ENCODE measurements around the gene CRYAA. TPM values are rescaled to one million over a fixed set of nuclear protein-coding genes. Genes with fewer than 3 reads are reported as not detected.
"Not testable (repeated sequence)": the region's sequence is repeated elsewhere in the genome, so short reads cannot be mapped to it uniquely, and the experiment has no call there.

The CRYAA gene
- polyA plus RNA-seq (2011; rRNA removed) (not detected in 2 replicates), polyA plus RNA-seq (2017; fragmentation: RNase III; extraction: RNeasy Plus Mini Kit Qiagen cat#74134 plus additional on column Dnase treatment) (not detected in 3 replicates), polyA minus RNA-seq (2011; rRNA and poly(A)+ RNA removed) (not detected in 2 replicates)
- 0.05 TPM in 1 of 2 replicates, not detected in the other for polyA plus RNA-seq (2012; cell fraction: cytosol; rRNA removed)
- polyA plus RNA-seq (2012; cell fraction: nucleus; rRNA removed): not detected in 2 replicates

GRCh38 chr21:43168708-43169107, at the start of gene CRYAA:
TSS of gene CRYAA (plus strand) at chr21:43169008. CDS start at chr21:43169100, 92 bp downstream.
- H3K4me3 ChIP-seq; H3K4me1 ChIP-seq; FAIRE-seq; ATAC-seq; H3K27ac ChIP-seq; POLR2A ChIA-PET; H3K9me3 ChIP-seq; CTCF ChIA-PET; H3K4me2 ChIP-seq; DNase-seq (ENCODE audit: low read depth in 1 of 2, low spot score in 1 of 2): not testable (repeated sequence)
- no CpG with 5 or more reads among the region's 16 CpGs for WGBS (ENCODE audit: missing lambda C conversion rate)

- H3K4me1 ChIP-seq; H3K4me2 ChIP-seq; CTCF ChIA-PET; POLR2A ChIA-PET; FAIRE-seq; H3K27ac ChIP-seq; ATAC-seq; DNase-seq (ENCODE audit: low read depth in 1 of 2, low spot score in 1 of 2); H3K9me3 ChIP-seq; H3K4me3 ChIP-seq: not testable (repeated sequence)
- no CpG with 5 or more reads among the region's 7 CpGs for WGBS (ENCODE audit: missing lambda C conversion rate)
These were observed 38.7 kb upstream of the CRYAA start for GRCh38 chr21:43130094-43130493.

GRCh38 chr21:43134520-43134919, 34.3 kb upstream of the CRYAA start:
- POLR2A ChIA-PET; DNase-seq (ENCODE audit: low read depth in 1 of 2, low spot score in 1 of 2); H3K4me3 ChIP-seq; CTCF ChIA-PET; FAIRE-seq; H3K4me1 ChIP-seq; H3K9me3 ChIP-seq; H3K4me2 ChIP-seq; H3K27ac ChIP-seq; ATAC-seq: not testable (repeated sequence)
- WGBS (ENCODE audit: missing lambda C conversion rate): no CpG with 5 or more reads among the region's 10 CpGs

GRCh38 chr21:43138944-43139343, 29.9 kb upstream of the CRYAA start:
- FAIRE-seq; H3K4me2 ChIP-seq; H3K4me3 ChIP-seq; POLR2A ChIA-PET; H3K4me1 ChIP-seq; DNase-seq (ENCODE audit: low read depth in 1 of 2, low spot score in 1 of 2); H3K9me3 ChIP-seq; H3K27ac ChIP-seq; CTCF ChIA-PET: not testable (repeated sequence)
- peak; percentile 88 to 89 for ATAC-seq
- 0% methylated on average over 1 of the region's 8 CpGs for WGBS (ENCODE audit: missing lambda C conversion rate)

GRCh38 chr21:43141407-43141806, 27.4 kb upstream of the CRYAA start:
- POLR2A ChIA-PET; H3K4me1 ChIP-seq; H3K9me3 ChIP-seq; CTCF ChIA-PET; ATAC-seq; FAIRE-seq; H3K4me2 ChIP-seq; H3K27ac ChIP-seq; DNase-seq (ENCODE audit: low read depth in 1 of 2, low spot score in 1 of 2); H3K4me3 ChIP-seq: not testable (repeated sequence)
- WGBS (ENCODE audit: missing lambda C conversion rate): no CpG with 5 or more reads among the region's 17 CpGs

- H3K4me1 ChIP-seq; H3K27ac ChIP-seq; POLR2A ChIA-PET; H3K4me3 ChIP-seq; CTCF ChIA-PET; ATAC-seq; H3K4me2 ChIP-seq; DNase-seq (ENCODE audit: low read depth in 1 of 2, low spot score in 1 of 2); H3K9me3 ChIP-seq; FAIRE-seq: not testable (repeated sequence)
- no CpG with 5 or more reads among the region's 12 CpGs for WGBS (ENCODE audit: missing lambda C conversion rate)
These were observed 22.2 kb upstream of the CRYAA start for GRCh38 chr21:43146637-43147036.

- H3K9me3 ChIP-seq; H3K4me3 ChIP-seq; CTCF ChIA-PET; DNase-seq (ENCODE audit: low read depth in 1 of 2, low spot score in 1 of 2); POLR2A ChIA-PET; H3K4me2 ChIP-seq; FAIRE-seq; H3K4me1 ChIP-seq; H3K27ac ChIP-seq; ATAC-seq: not testable (repeated sequence)
- no CpG with 5 or more reads among the region's 7 CpGs for WGBS (ENCODE audit: missing lambda C conversion rate)
These were observed 20.8 kb upstream of the CRYAA start for GRCh38 chr21:43147999-43148398.

GRCh38 chr21:43149344-43149743, 19.5 kb upstream of the CRYAA start:
- DNase-seq (ENCODE audit: low read depth in 1 of 2, low spot score in 1 of 2); ATAC-seq; POLR2A ChIA-PET; FAIRE-seq; H3K27ac ChIP-seq; H3K4me2 ChIP-seq; H3K4me1 ChIP-seq; CTCF ChIA-PET; H3K4me3 ChIP-seq; H3K9me3 ChIP-seq: not testable (repeated sequence)
- no CpG with 5 or more reads among the region's 11 CpGs for WGBS (ENCODE audit: missing lambda C conversion rate)

- H3K27ac ChIP-seq; ATAC-seq; H3K4me1 ChIP-seq; H3K9me3 ChIP-seq; POLR2A ChIA-PET; H3K4me2 ChIP-seq; H3K4me3 ChIP-seq; FAIRE-seq; CTCF ChIA-PET; DNase-seq (ENCODE audit: low read depth in 1 of 2, low spot score in 1 of 2): not testable (repeated sequence)
- no CpG with 5 or more reads among the region's 33 CpGs for WGBS (ENCODE audit: missing lambda C conversion rate)
These were observed 15.2 kb upstream of the CRYAA start for GRCh38 chr21:43153601-43154000.

- 100% methylated on average over 2 of the region's 31 CpGs for WGBS (ENCODE audit: missing lambda C conversion rate)
- H3K4me1 ChIP-seq; H3K4me2 ChIP-seq; H3K27ac ChIP-seq; FAIRE-seq; DNase-seq (ENCODE audit: low read depth in 1 of 2, low spot score in 1 of 2); POLR2A ChIA-PET; CTCF ChIA-PET; ATAC-seq; H3K4me3 ChIP-seq; H3K9me3 ChIP-seq: not testable (repeated sequence)
These were observed 9.3 kb upstream of the CRYAA start for GRCh38 chr21:43159279-43160175.

- not testable (repeated sequence) for H3K4me1 ChIP-seq, FAIRE-seq
These were observed 6.7 kb upstream of the CRYAA start for GRCh38 chr21:43161826-43162707.

More at GRCh38 chr21:43161826-43162707, 6.7 kb upstream of the CRYAA start:
- ATAC-seq: peak; percentile 77 to 79; a peak in 5 of 6 replicates
- DNase-seq (ENCODE audit: low read depth in 1 of 2, low spot score in 1 of 2); H3K9me3 ChIP-seq; POLR2A ChIA-PET; CTCF ChIA-PET; H3K4me3 ChIP-seq; H3K4me2 ChIP-seq; H3K27ac ChIP-seq: not testable (repeated sequence)
- no CpG with 5 or more reads among the region's 24 CpGs for WGBS (ENCODE audit: missing lambda C conversion rate)

Data from A549 (cell line).